ENCODE measurements around the gene PNMT. TPM values are rescaled to one million over a fixed set of nuclear protein-coding genes. Genes with fewer than 3 reads are reported as not detected.

PNMT gene
- total and polyA plus RNA-seq, 10 donors: 0.28 to 2.4 (median 0.65) TPM; not detected in 4

DNA sequence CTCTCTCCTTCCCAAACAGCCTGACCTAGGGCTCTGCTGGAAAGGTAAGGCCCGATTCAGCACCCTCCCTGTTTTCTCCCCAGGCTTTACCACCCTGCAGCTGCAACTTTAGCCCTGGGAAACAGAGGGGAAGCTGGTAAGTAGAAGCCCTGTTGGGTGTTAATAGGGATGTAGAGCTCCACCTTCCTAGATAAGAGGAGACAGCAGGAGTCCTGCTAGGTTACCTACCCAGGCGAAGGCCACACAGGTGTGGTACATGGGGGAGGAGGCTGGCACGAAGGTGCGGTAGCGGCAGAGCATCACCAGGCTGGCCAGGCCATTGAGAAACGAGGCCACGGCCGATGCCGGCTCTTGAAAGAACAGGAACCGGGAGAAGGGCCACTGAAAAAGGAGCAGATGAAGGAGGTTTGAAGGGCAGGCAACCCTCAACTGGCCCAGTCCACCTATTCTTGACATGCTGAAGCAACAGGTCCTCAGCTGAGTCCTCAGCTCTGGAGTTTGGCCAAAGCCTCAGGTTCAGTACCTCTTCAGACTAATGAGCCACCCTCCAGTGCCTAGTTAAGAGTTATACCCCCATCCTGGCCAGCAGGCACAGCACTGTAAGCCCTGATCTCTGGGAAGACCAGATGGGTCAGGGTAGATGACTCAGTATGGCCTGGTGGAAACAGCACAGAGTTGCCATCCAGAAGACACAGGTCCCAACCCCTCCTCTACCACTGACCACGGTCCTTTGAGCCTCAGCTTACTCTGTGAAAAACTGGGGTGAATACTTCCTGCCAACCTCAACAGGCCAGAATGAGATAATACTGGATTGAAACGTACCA, 16.3 kb downstream of the PNMT start:
- intact Hi-C loops (cut with DNase I; ENCODE audit: low total_unique reads): no loop called here
- DNase-seq: peak; percentile 52
- WGBS, 5 donors: 91 to 96% (median 94%) methylated on average over 12 of the region's 12 CpGs

GRCh38 chr17:39687101-39687545, 18.9 kb downstream of the PNMT start:
- H3K36me3 ChIP-seq: peaks cover 0 to 38% (median 17%) of the 10 kb centered on the region in 6 donors
- H3K27ac ChIP-seq: peak overlapping the region in 7 of 8 donors; percentile 91 to 96 (median 91)
- no peak for DNase-seq
- no peak for TF ChIP-seq POLR2AphosphoS5 (IDR thresholded peaks at IDR 0.05)
- TF ChIP-seq, protein P1, sequence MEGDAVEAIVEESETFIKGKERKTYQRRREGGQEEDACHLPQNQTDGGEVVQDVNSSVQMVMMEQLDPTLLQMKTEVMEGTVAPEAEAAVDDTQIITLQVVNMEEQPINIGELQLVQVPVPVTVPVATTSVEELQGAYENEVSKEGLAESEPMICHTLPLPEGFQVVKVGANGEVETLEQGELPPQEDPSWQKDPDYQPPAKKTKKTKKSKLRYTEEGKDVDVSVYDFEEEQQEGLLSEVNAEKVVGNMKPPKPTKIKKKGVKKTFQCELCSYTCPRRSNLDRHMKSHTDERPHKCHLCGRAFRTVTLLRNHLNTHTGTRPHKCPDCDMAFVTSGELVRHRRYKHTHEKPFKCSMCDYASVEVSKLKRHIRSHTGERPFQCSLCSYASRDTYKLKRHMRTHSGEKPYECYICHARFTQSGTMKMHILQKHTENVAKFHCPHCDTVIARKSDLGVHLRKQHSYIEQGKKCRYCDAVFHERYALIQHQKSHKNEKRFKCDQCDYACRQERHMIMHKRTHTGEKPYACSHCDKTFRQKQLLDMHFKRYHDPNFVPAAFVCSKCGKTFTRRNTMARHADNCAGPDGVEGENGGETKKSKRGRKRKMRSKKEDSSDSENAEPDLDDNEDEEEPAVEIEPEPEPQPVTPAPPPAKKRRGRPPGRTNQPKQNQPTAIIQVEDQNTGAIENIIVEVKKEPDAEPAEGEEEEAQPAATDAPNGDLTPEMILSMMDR (IDR thresholded peaks at IDR 0.05 in 8 of 11, conservative IDR thresholded peaks at IDR 0.05 in 3 of 11): no peak
- TF ChIP-seq POLR2A (IDR thresholded peaks at IDR 0.05): no peak
- peak overlapping the region in 6 of 8 donors; percentile 57 to 80 (median 64) for H3K4me3 ChIP-seq
- 59 to 73% (median 72%) methylated on average over 6 of the region's 6 CpGs for WGBS, 5 donors
- H3K27me3 ChIP-seq (replicated peaks in 1 of 7): no peaks in the 10 kb centered on the region
- intact Hi-C loops (cut with DNase I; ENCODE audit: low total_unique reads): no loop called here
- peaks cover 0 to 21% (median 15%) of the 10 kb centered on the region in 6 donors for H3K4me1 ChIP-seq
- H3K9me3 ChIP-seq: no peaks in the 10 kb centered on the region

More for the DNA sequence above, 16.3 kb downstream of the PNMT start:
- TF ChIP-seq, protein P1 (IDR thresholded peaks at IDR 0.05 in 8 of 11, conservative IDR thresholded peaks at IDR 0.05 in 3 of 11): no peak
- TF ChIP-seq POLR2A (IDR thresholded peaks at IDR 0.05): no peak
- TF ChIP-seq POLR2AphosphoS5 (IDR thresholded peaks at IDR 0.05): no peak
- H3K9me3 ChIP-seq: no peaks in the 10 kb centered on the region
- no peaks in the 10 kb centered on the region for H3K27me3 ChIP-seq (replicated peaks in 1 of 7)
- H3K27ac ChIP-seq: no peak overlapping the region
- no peak overlapping the region for H3K4me3 ChIP-seq
- peaks cover 0 to 51% (median 19%) of the 10 kb centered on the region in 6 donors for H3K36me3 ChIP-seq
- peaks cover 5 to 36% (median 28%) of the 10 kb centered on the region in 6 donors for H3K4me1 ChIP-seq

- H3K27ac ChIP-seq: peak within 1 kb of the TSS; percentile 82 to 96 (median 91)
- H3K4me3 ChIP-seq: peak within 1 kb of the TSS; percentile 41 to 80 (median 62)
- peak; percentile 95 for DNase-seq
- peaks cover 0 to 32% (median 17%) of the 10 kb centered on the region in 6 donors for H3K36me3 ChIP-seq
- TF ChIP-seq POLR2A (IDR thresholded peaks at IDR 0.05) (peak in 1 of 3 donors; percentile 50), POLR2AphosphoS5 (IDR thresholded peaks at IDR 0.05) (peak; percentile 87 to 91 (median 87))
- TF ChIP-seq, protein P1 (IDR thresholded peaks at IDR 0.05 in 8 of 11, conservative IDR thresholded peaks at IDR 0.05 in 3 of 11): peak in 2 of 11 experiments; percentile 27 to 41
- H3K4me1 ChIP-seq: peaks cover 0 to 21% (median 15%) of the 10 kb centered on the region in 6 donors
- H3K9me3 ChIP-seq: no peaks in the 10 kb centered on the region
- intact Hi-C loops (cut with DNase I; ENCODE audit: low total_unique reads): no loop called here
- no peaks in the 10 kb centered on the region for H3K27me3 ChIP-seq (replicated peaks in 1 of 7)
- 4 to 5% (median 4%) methylated on average over 33 to 45 of the region's 45 CpGs for WGBS, 5 donors
These were observed 19.6 kb downstream of the PNMT start, which contains the start of gene PGAP3 for GRCh38 chr17:39687546-39688474. Gene PGAP3 (minus strand): TSS chr17:39688057. CDS start chr17:39688014, 43 bp downstream.

Measured in spleen (tissue), 11 donors.